Measurements from ENCODE around the gene ADGRB2.
"Not testable (repeated sequence)": the region's sequence is repeated elsewhere in the genome, so short reads cannot be mapped to it uniquely, and the experiment has no call there.

ADGRB2 gene

DNA sequence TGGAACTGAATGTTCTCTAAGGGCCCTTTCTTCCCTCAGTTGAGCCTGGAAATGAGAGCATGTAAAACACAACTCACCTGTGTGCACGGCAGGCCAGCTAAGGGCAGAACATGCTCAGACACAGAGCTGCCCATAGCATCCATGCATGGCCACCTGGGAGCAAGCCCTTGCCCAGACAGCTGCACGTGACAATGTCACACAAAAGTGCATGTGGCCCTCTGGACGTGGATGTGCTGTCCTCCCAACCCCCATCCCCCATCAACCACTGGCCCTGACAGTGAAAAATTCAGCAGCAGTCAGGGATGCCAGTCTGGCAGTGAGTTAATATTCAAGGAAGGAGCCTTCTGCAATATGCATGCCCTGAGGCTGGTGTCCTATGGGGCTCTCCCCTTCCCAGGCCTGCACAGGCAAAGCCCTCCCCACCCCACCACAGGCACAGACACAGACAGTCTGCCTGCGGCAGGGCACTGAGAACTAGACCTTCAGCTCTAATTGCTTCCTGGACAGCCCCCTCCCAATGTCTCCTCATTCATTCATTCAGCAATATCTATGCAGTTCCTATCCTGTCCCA lies 45.7 kb downstream of the ADGRB2 start:
- DNase-seq, result no peak

DNA sequence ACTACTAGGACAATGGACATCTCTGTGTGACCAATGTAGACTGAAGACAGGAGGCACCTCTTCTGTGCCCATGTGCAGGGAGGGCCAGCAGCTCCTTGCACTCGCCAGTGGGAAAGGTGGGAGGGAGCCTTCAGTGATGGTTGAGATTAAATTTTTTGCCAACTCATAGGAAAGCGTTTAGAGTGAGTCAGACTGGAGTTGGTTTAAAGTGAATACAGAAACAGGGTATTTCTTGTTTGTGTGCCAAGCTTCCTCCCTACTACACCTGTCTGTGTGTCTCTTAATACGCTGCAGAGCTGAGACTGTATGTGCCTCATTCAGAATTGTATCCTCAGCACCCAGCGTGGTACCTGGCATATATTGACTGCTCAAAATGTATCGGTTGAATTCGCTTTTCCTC lies 46.8 kb downstream of the ADGRB2 start:
- no peak for DNase-seq

DNA sequence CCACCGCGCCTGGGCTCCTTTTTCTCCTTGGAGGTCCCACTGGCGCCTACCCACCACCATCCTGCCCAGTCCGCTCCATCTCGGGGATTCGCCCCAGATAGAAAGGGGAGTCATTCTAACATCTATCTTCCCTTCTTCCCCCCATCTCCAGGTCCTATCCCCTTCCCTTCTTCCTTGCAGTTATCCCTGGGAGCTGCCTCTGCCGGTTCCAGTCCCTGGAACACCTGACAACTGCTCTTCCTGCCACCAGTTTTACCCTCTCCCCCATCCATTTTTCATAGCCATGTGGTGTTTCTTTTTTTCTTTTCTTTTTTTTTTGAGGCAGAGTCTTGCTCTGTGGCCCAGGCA lies 48.3 kb downstream of the ADGRB2 start:
- no peak for DNase-seq

DNA sequence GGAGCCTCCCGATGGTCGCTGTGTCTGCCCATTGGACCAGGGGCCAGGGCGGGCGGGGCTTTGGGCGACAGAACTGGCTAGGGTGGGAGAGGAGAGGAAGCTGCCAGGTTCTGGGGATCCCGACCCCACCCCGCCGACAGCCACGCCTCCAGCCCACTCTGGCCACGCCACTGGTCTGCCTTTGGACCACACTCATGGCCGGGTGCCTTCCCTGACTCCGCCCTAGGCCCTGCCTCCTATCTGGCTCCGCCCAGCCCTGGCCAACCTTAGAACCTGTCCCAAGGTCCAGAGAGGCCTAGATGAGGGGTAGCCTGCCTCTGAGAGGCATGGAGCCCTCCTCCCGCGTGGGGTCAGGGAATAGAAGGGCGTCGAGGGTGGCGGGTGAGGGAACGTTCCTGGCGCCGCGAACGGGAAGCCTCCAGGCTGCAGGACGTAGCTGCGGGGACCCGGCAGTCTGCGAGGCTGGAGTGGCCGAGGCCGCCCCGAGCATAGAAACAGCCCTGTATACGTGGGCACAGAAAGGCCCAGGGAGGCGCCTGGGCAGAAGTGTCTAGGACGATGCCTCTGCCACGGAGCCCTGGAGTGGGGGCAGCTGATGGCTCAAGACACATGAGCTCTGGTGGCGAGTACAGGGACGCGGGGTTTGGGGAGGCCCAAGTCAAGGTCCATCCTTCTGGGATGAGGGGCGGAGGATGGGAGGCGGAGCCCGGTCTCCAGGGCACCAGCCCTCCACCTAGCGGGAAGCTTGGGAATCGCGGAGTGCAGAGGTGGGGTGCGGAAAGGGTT lies 48.9 kb downstream of the ADGRB2 start:
- DNase-seq, result peak in 1 of 5 experiments; percentile 9

DNA sequence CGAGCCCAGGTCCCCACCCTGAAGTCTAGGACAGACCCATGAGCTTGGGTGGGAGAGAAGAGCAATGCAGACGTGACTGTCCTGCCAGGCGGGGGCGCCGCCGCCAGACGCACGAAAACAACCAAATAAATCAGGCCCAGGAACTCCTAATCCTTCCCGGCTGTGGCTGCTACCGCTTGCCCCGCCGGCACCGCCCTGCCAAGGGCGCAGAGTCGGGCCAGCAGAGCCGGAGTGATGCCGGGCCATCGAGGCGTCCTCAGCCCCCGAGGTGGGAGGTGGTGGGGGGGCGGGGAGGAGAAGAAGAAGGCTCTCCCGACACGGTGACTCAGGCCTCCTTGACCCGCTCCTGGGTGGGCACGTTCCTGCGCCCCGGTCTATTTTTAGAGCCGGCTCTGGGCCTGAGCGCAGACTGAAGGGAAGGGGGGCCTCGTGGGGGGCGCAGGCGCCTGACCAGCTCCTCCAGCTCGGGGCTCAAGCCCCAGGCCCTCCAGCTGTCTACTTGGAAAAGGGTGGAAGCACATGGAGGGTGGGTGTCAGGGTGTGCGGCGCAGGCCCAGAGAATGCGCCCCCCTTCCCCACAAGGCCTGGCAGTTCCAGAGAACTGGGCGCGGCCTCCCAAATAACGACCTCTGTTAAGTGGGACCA lies 49.6 kb downstream of the ADGRB2 start:
- peak in 2 of 5 experiments; percentile 13 to 36 for DNase-seq

DNA sequence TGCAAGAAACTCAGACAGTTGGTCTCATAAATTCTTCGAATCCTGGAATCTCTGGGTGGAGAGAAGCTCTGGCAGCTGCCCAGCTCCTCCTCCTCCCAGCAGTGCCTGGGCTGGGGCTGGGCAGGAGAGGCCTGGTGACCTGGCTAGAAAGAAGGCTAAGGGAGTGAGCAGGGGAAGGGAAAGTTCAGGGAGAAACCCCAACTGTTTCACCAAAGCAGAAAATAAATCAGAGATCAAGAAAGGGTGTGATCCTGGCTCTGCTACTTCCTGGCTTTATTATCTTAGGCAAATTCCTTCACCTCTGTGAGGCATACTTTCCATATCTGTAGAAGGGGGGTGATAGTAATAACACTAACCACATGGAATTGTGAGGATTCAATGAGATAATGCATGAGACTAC lies 51.5 kb downstream of the ADGRB2 start:
- DNase-seq, result no peak

DNA sequence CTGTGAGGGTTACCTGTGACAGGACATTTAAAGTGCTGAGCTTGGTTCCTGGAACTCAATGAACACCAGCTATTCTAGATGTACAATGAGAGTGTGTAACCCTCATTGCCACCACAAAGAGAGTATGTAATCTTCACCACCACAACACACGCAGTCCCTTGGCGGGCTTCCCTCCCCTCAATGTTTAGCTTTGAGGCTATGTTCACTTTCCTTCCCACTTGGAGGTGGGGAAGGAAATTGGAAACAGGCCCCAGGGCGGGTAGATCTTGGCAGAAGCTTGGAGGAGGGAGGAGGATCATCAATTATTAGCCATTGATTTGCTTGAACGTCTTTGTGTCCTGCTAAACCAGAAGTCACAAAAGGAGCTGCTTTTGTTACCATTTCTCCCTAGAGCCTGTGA lies 52.1 kb downstream of the ADGRB2 start:
- no peak for DNase-seq

DNA sequence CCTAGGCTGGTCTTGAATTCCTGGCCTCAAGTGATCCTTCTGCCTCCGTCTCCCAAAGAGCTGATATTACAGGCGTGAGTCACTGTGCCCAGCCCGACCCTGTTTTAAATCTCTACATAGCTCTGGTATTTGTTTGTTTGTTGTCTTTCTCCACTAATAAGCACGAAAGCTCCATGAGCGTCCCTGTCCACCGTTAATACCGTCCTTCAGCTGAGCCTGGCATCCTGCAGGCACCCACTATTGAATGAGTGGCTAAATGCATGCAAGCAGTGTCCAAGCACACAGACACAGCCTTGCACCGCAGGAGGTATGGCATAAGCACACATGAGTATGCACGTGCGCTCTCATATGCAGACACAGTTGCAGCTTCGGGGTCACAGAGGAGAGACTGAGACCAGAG lies 55.8 kb downstream of the ADGRB2 start:
- DNase-seq, result no peak

DNA sequence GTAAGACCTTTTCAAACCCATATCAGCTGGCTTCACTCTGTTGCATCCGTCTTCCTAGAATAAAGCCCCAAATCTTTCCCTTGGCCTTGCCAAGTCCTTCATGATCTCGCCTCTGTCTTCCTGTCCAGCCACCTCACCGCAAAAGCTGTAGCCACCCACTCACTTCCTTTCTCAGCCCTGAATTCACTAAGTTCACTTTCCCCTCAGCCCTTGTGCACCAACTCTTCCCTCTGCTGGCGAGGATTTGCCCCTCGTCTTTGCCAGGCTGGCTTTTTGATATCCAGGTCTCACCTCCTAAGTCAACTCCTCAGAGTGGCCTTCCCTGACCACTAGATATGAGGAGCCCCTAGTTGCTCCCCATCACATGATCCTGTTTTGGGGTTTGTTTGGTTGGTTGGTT lies 56.4 kb downstream of the ADGRB2 start:
- DNase-seq, result no peak

DNA sequence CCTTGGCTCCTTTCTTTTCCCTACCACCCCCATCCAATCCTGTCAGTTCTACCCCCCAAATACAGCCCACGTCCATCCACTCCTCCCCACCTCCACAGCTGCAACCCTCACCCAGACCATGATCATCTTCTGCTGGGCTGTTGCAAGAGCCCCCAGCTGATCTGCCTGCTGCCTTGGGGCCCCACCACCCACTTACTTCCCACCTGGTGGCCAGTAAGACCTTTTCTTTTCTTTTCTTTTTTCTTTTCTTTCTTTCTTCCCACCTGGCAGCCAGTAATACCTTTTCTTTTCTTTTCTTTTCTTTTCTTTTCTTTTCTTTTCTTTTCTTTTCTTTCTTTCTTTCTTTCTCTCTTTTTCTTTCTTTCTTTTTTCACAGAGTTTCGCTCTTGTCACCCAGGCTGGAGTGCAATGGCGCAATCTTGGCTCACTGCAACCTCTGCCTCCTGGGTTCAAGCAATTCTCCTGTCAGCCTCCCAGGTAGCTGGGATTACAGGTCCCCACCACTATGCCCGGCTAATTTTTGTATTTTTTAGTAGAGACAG lies 57.0 kb downstream of the ADGRB2 start:
- not testable (repeated sequence) for DNase-seq

DNA sequence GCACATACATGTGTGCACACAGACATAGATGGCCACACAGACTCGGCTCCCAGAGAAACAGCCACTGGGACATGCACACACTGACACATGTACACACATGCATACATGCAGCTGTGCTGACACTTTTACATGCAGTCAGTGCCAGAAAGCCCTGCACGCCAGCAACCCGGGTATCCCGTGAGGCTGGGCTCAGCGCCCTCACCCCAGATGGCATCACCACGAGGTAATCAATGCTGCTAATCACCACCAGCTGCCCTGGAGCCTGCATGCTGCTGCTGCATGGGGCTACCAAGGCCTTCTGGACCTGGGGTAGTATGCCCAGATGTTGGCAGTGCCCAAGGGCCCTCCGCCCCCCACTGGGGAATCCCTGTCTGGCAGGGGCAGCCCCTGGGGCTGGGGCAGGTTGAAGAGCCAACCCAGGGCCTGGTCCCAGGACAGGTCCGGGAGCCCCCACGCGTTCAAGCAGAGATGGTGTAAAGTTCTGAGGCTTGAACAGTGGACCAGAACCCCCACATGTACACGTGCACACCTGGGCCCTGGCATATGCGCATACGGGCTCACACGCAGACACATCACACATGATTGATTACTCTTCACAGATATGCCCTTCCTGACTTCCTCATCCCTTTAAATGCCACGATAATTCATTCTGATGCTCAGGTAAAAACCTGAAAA lies 57.6 kb downstream of the ADGRB2 start:
- no peak for DNase-seq

DNA sequence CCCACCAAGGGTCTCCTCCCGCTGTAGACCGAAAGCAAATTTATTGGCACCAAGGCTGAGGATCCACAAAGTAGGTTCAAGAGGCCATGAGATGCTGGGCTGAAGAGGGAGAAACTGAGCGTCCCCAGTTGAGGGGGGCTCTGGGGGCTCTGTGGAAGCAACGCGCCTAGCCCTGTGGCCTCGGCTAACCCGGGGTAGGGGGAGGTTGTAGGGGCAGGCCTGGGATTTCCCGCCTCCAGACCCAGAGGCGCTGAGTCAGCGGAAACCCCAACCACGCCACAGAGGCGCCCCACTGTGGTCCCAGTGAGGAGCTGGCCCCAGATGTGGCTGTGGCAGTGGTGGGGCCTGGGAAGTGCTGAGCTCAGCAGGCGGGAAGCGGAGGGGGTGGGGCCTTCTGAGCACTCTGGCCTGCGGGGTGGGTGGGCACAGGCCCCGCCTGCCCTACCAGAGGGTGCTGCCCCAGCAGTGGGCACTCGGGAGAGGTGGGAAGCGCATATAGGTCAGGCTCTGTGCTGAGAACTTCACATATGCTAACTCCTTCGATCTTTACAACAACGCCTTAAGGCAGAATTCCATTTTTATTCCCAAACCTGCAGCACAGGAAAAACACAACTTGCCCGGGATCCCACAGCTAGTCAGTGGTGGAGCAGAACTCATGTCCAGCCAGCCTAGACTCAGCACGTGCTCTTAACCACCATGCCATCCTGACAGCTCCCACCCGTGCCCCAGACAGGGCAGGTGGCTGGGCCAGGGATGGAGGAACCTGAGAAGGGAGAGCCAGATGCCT lies 58.9 kb downstream of the ADGRB2 start:
- DNase-seq, result peak in 4 of 5 experiments; percentile 24 to 79 (median 46)

DNA sequence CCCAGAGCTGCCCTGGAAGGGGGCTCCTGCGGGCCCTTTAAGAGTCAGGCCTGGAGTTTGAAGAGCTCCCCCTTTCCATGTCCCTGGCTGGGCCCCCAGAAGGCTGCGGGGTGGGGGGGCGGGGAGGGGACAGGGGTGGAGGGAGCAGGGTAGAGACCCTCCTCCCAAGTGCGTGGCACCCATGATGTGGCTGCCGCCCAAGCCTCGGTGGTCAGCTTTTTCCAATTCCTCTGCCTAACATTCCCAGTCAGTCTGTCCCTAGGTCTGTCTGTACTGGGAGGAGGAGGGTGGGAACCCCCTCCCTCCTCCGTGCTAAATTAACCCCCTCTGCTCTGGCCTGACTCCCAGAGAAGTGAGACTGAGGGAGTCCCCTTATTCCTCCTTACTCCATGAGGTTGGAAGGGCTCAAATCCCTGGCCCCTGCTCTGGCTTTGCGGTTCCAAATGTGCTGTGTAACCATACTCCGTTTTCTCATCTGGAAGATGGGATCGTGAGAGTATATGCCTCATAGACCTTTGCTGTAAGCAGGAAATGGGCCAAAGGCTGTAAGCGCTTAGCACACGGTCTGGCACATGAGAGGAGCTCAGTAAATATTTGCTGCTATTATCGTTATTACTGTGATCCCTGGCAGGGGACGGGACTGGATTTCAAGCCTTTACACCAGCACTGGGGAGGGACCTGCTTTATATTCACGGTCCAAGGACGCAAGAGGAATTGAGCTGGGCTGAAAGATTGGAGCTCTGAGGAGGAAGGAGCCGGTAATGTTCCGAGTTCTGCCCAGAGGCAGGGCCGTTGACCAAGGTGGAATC lies 59.7 kb downstream of the ADGRB2 start:
- no peak for DNase-seq

DNA sequence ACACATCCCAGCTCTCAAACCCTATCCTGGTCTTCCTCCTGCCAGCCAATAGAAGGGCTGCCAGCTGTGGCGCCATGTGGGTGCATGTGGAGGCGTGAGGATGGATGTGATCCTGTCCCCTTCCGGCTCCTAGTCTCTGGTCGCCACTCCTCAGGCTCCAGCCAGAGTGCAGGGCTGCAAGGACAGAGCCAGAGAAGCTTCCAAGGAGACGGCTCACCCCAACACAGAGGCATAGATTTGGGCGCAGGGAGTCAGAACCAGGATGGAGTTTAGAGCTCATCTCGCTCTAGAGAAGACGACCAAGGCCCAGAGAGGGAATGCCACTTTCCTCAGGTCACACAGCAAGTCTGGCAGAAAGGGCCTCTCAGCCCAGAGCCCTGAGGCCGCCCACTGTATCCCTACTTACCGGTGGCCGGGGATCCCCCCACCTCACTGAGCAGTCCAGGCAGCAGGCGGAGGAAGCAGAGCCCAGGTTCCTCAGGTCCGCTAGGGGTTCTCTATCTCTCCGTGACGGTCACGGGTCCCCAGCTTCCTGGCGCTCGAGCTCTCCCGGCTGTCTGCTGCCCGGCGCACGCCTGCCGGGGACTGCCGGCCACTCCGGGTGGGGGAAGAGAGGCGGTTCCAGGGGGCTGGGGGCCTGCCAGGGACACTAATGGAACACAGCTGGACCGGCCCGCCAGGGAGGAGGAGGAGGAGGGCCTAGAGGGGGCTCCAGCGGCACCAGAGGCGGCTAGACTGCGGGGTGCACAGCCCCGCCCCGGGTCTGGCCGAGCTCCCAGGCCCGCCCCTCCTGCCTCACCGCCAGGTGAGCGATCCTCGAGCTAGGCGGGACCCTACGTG lies 60.5 kb downstream of the ADGRB2 start, which contains the start of gene COL16A1:
Gene COL16A1 (minus strand): TSS at position 587 of the 840 bp plus-strand sequence. CDS start 1,824 bp downstream, outside the sequence.
- DNase-seq, result no peak

DNA sequence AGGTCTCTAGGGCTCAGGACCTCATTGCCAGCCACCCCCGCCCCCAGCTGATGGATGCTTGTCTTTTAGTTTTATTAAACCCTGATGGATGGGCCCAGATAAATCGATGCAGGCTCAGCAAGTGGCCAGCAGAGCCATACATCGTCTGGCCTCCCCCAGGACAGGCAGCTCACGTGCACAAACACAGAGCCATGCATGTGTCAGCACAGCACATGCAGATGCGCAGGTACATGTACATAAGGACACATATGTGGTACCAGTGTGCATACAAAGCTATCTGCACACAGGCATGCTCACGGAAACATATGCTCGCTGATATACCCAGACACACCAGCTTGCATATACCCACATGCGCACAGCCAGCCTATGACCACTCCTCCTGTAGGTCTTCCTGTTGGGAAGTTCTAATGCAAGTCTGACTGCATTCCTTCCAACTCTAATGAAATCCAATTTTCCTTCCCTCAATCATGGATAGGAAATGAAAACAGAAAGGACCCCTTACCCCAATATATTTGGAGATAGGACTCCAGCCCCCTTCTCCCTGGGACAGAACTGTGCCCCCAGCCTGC lies 61.2 kb downstream of the ADGRB2 start:
- DNase-seq, result no peak

DNA sequence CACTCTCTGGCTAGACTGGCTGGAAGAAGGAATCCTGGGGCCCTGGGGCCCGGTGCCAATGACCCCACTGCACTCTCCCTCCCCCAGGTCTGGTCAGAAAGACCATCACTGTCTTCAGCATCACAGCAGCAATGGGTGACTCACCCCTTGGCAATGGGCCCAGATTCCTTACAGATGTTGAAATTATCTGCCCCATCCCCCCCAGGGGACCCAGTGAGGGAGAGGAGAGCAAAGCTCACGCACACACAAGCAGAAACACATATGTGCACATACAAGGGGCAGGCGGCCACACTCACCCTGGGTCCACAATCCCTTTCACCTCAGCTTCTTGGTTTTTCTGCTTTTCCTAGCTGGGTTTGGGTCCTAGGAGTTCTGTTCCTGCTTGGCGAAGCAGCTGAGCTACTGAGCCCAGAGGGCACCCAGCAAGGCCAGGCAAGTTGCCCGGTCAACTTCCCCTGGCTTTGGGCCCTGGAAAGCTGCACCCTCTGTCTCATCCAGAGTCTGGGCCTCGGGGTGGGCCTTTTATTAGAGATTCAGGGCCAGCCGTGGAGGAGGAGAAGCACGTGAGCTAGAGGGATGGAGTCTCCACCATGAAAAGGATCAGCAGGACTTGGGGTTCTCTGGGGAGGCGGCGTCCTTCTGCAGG lies 62.9 kb downstream of the ADGRB2 start:
- DNase-seq, result no peak

DNA sequence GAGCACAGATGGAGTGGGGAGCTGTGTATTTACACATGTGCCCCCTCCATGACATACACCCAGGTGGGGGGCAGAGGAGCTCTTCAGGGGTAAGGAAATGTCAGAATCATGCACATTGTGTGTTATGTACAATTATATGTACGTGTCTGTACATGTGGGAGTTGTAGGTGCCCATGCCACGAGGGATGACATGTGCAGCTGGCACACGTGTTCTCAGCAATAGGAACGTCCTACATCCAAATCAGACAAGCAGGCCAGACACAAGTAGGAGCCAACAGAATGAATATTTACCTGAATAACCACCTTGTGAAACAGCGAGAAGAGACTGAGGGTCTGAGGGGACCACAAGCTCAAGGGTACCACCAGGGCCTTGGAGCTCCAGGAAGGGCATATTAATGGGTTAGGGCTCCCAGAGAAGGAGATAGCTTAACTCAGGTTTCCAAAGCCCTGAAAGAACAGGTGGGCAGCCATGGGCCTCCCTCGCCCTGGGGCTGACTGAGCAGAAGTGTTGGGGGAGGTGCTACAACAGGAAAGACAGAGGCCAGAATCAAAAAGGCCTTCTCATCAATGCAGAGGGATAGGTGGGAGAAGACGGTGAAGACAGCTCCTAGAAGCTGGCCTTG lies 63.6 kb downstream of the ADGRB2 start:
- no peak for DNase-seq

DNA sequence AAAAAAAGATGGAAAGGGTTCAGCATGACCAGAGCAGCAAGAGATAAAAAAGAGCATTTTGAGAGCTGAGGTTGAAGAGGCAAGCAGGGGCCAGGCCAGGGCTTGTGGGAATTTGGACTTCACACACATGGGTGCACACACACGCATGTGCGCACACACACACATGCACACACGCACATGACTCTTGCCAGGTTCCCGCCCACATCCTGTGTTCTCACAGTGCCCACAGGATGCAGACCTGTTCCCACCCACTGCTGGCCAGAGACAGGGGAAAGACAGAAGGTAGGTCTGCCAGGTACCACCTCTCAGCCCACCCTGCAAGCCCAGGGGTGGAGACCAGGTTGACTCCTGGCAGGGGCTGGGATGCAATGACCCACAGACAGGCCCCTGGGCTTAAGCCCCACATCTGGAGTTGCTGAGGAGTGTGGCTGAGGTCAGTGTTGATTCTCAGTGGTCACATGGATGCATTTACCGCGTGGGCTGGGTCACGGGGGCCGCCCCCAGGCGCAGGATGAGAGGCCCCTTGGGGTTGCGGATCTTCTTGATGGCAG lies 64.7 kb downstream of the ADGRB2 start:
- DNase-seq, result peak in 2 of 5 experiments; percentile 22 to 84
